GM18861 (cell line): ENCODE results near the gene LYRM2.
"Not testable (repeated sequence)": the region's sequence is repeated elsewhere in the genome, so short reads cannot be mapped to it uniquely, and the experiment has no call there.

Source experiments
- ATAC-seq: cut with Tn5 transposase; IDR thresholded peaks from one replicate; pipeline ENCODE4 v1.9.1; 2021; ENCODE audit not compliant: unreplicated experiment

Gene LYRM2

GRCh38 chr6:89649682-89650081 lies 11.1 kb upstream of the LYRM2 start:
- ATAC-seq = no peak

GRCh38 chr6:89644864-89645263 lies 6.3 kb upstream of the LYRM2 start:
- no peak for ATAC-seq

- no peak for ATAC-seq
These were observed 4.9 kb upstream of the LYRM2 start for GRCh38 chr6:89643406-89643805.

- ATAC-seq = no peak
These were observed 4.4 kb upstream of the LYRM2 start for GRCh38 chr6:89642956-89643355.

- not testable (repeated sequence) for ATAC-seq
These were observed 3.0 kb upstream of the LYRM2 start for GRCh38 chr6:89641581-89641980.

- no peak for ATAC-seq
These were observed 2.3 kb upstream of the LYRM2 start for GRCh38 chr6:89640804-89641203.

- no peak for ATAC-seq
These were observed 607 bp downstream of the LYRM2 start for GRCh38 chr6:89637960-89638319.

- ATAC-seq = not testable (repeated sequence)
These were observed 2.1 kb downstream of the LYRM2 start for GRCh38 chr6:89636412-89636811.

- ATAC-seq = no peak
These were observed 8.1 kb downstream of the LYRM2 start for GRCh38 chr6:89630488-89630887.

- no peak for ATAC-seq
These were observed 14.8 kb downstream of the LYRM2 start for GRCh38 chr6:89623749-89624148.

- no peak for ATAC-seq
These were observed 19.0 kb downstream of the LYRM2 start for GRCh38 chr6:89619567-89619966.

GRCh38 chr6:89618026-89618425 lies 20.5 kb downstream of the LYRM2 start:
- no peak for ATAC-seq

GRCh38 chr6:89616531-89616930 lies 22.0 kb downstream of the LYRM2 start:
- no peak for ATAC-seq

GRCh38 chr6:89615882-89616281 lies 22.7 kb downstream of the LYRM2 start:
- ATAC-seq = no peak

GRCh38 chr6:89613790-89614189 lies 24.8 kb downstream of the LYRM2 start:
- ATAC-seq = no peak

- ATAC-seq = no peak
These were observed 26.4 kb downstream of the LYRM2 start for GRCh38 chr6:89612121-89612520.

- ATAC-seq = no peak
These were observed 26.9 kb downstream of the LYRM2 start for GRCh38 chr6:89611666-89612065.

GRCh38 chr6:89610149-89610642 lies 28.4 kb downstream of the LYRM2 start:
- peak; percentile 76 for ATAC-seq

GRCh38 chr6:89605861-89606260 lies 32.7 kb downstream of the LYRM2 start:
- ATAC-seq = no peak

- no peak for ATAC-seq
These were observed 33.9 kb downstream of the LYRM2 start for GRCh38 chr6:89604653-89605052.

- ATAC-seq = no peak
These were observed 36.4 kb downstream of the LYRM2 start for GRCh38 chr6:89602166-89602565.

GRCh38 chr6:89599727-89600126 lies 38.8 kb downstream of the LYRM2 start:
- ATAC-seq = no peak

GRCh38 chr6:89597988-89598387 lies 40.6 kb downstream of the LYRM2 start:
- no peak for ATAC-seq

- ATAC-seq = no peak
These were observed 41.2 kb downstream of the LYRM2 start for GRCh38 chr6:89597372-89597771.
